Calu3 (cell line): ENCODE results near the gene UTS2R. TPM values are rescaled to one million over a fixed set of nuclear protein-coding genes. Genes with fewer than 3 reads are reported as not detected.

Experiments used
- BruUV-seq: library from RNA; stranded (reverse); fragments of 400-500 nt; replicated peaks from 2 replicates; lab custom pipeline; 2021; lab: Mats Ljungman, UMichigan
- CTCF ChIA-PET: fragments of 300-600 bp; sonication (Branson Sonifier 250); formaldehyde crosslinking; loops from one replicate; lab custom pipeline; 2022; ENCODE audit warnings: antibody characterized with exemption; lab: Charles Lee
- DNase-seq: peaks from one replicate; pipeline ENCODE4 v3.0.0; 2022
- H3K27ac Mint-ChIP-seq: one replicate; pipeline ENCODE4 v1.8.0; 2022; ENCODE audit warnings: mixed read lengths; ENCODE audit not compliant: unreplicated experiment
- H3K27me3 Mint-ChIP-seq: one replicate; pipeline ENCODE4 v1.8.0; 2022; ENCODE audit warnings: mixed read lengths; ENCODE audit not compliant: unreplicated experiment
- H3K36me3 Mint-ChIP-seq: one replicate; pipeline ENCODE4 v1.8.0; 2022; ENCODE audit warnings: mild to moderate bottlenecking, moderate library complexity, mixed read lengths; ENCODE audit not compliant: insufficient read depth, unreplicated experiment
- H3K4me1 Mint-ChIP-seq: one replicate; pipeline ENCODE4 v1.8.0; 2022; ENCODE audit warnings: mild to moderate bottlenecking, low read depth, mixed read lengths; ENCODE audit not compliant: unreplicated experiment
- H3K4me3 Mint-ChIP-seq: one replicate; pipeline ENCODE4 v1.8.0; 2022; ENCODE audit warnings: mild to moderate bottlenecking, low read depth, moderate library complexity, mixed read lengths; ENCODE audit not compliant: unreplicated experiment
- H3K9me3 Mint-ChIP-seq: one replicate; pipeline ENCODE4 v1.8.0; 2022; ENCODE audit warnings: low read depth, mixed read lengths; ENCODE audit not compliant: unreplicated experiment
- CTCF ChIP-seq: fragments of 200-600 bp; IDR thresholded peaks from one replicate; pipeline ENCODE4 v1.8.0; 2022; ENCODE audit warnings: antibody characterized with exemption; ENCODE audit not compliant: unreplicated experiment
- intact Hi-C: fragments of 100-400 bp; cut with micrococcal nuclease; formaldehyde crosslinking; loops from one replicate; pipeline ENCODE4 v1.10.0; 2022; ENCODE audit not compliant: unreplicated experiment
- total RNA-seq: library from RNA; stranded (reverse); gene quantifications from 2 replicates; pipeline ENCODE4 v1.2.3, GENCODE V29; 2022

UTS2R gene
- total RNA-seq, 1 experiment from 2014 or later, result not detected

DNA sequence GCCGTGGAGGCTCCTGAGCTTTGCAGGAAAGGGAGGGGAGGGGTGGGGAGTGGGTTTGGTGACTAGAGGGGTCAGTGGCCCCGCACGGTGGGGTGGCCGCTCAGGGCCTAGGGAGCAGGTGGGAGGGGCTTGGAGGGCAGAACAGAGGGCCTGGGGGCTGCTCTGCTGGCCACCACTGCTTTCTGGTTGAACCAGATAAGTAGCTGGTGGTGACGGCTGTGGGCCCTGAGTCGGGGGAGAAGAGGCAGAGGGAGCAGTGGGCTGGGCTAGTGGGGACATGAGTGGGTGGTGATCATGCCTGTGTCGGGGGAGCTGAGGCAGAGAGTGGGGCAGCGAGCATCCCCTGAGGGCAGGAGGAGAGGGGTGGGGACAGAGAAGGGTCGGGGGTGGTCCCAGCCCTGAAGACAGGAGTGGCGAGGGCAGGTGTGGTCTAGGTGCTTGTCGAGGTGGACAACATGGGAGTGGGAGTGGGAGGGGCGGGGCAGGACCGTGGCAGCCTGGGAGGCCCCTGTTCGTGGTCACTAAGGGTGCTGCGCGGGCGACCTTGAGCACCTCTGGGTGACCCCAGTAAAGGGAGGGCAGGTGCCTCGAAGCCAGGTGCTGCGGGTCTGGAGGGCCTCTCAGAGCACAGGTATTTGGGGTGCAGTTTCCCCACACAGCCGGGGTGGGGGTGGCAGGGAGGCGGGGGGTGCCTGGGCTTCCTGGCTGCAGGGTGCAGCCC is 47.9 kb upstream of the UTS2R start:
- Mint-ChIP-seq H3K9me3 (no peaks in the 10 kb centered on the region), H3K27ac (no peak overlapping the region), H3K36me3 (peaks cover 10% of the 10 kb centered on the region), H3K4me3 (no peak overlapping the region), H3K4me1 (peaks cover 9% of the 10 kb centered on the region), H3K27me3 (peaks cover 18% of the 10 kb centered on the region)
- no TSS peak for BruUV-seq
- intact Hi-C loops, result loop anchor here (10.0 kb wide), 1 partner anchor 79 kb away; no protein-coding TSS in a partner anchor
- TF ChIP-seq CTCF, result no peak
- no peak for DNase-seq
- CTCF ChIA-PET, result interaction anchor here (0.6 to 1.8 kb wide), 4 partner anchors 25 to 153 kb away, joined by 3 to 6 read pairs (median 4); no protein-coding TSS in a partner anchor

DNA sequence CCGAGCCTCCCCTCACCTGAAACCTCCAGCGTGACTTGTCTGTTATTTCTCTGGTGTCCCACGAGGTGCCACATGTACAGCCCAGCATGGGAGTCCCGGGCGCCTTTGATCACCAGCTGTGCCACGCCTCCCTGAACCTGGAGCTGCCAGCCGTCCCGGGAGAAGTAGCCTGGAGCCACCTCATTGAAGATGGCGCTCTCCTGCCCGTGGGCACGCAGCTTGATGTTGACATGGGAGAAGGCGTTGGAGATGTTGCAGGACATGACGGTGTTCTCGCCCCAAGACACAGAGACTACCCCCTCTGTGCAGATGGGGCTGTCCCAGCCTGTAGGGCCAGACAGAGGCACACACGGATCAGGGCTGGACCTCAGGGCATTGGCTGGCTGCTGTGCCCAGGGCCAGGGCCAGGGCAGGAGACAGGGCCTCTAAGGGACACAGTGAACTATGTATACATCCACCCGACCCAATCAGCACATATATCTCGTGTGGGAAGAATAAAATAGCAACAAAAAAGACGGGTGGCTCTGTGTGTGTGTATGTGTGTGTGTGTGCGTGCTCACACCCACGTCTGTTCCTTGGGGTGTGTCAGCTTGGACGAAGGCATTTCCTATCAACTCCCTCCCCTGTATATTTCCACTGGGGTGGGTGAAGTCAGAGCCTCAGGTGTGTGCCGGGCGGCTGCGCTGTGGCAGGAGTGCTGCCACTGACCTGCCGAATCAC is 46.8 kb upstream of the UTS2R start:
- peaks cover 9% of the 10 kb centered on the region for H3K4me1 Mint-ChIP-seq
- BruUV-seq, result no TSS peak
- CTCF ChIA-PET, result interaction anchor here (0.7 to 1.8 kb wide), 2 partner anchors 8 to 89 kb away, joined by 4 to 6 read pairs; no protein-coding TSS in a partner anchor
- TF ChIP-seq CTCF, result no peak
- H3K27me3 Mint-ChIP-seq, result peaks cover 18% of the 10 kb centered on the region
- no peak for DNase-seq
- peaks cover 9% of the 10 kb centered on the region for H3K36me3 Mint-ChIP-seq
- H3K4me3 Mint-ChIP-seq, result no peak overlapping the region
- intact Hi-C loops, result loop anchor here (10.0 kb wide), 1 partner anchor 80 kb away; no protein-coding TSS in a partner anchor
- no peaks in the 10 kb centered on the region for H3K9me3 Mint-ChIP-seq
- H3K27ac Mint-ChIP-seq, result no peak overlapping the region

GRCh38 chr17:82325286-82326180 is 46.0 kb upstream of the UTS2R start:
- CTCF ChIA-PET, result interaction anchor here (0.6 to 1.8 kb wide), 2 partner anchors 46 to 90 kb away, joined by 5 to 6 read pairs; no protein-coding TSS in a partner anchor
- intact Hi-C loops, result loop anchor here (10.0 kb wide), 1 partner anchor 81 kb away; no protein-coding TSS in a partner anchor
- Mint-ChIP-seq H3K4me1 (peaks cover under 1% of the 10 kb centered on the region), H3K36me3 (peaks cover 3% of the 10 kb centered on the region), H3K4me3 (no peak overlapping the region), H3K27me3 (peaks cover 23% of the 10 kb centered on the region), H3K27ac (no peak overlapping the region), H3K9me3 (no peaks in the 10 kb centered on the region)
- no TSS peak for BruUV-seq
- no peak for TF ChIP-seq CTCF
- DNase-seq, result no peak

DNA sequence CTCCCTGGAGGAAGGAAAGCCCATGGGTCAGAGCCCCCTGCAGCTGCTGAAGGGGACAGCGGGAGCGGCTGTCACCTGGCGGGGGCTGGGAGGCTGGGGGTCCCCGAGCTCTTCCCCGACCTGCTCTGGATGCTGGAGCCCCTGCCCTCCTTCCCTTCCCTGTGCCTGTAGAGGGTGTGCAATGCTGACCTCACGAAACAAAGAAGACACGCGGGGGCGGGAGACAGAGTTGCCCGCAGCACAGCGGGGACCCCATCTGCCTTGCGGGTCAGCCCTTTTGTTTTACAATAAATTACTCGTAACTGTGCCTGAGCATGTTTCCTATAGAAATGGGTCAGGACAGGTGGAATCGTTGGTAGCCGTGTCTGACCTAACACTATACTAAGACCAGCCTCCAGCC is 44.3 kb upstream of the UTS2R start:
- CTCF ChIA-PET, result no interaction called here
- Mint-ChIP-seq H3K9me3 (no peaks in the 10 kb centered on the region), H3K4me1 (no peaks in the 10 kb centered on the region), H3K27me3 (peaks cover 38% of the 10 kb centered on the region), H3K27ac (no peak overlapping the region), H3K4me3 (no peak overlapping the region), H3K36me3 (peaks cover 20% of the 10 kb centered on the region)
- no TSS peak for BruUV-seq
- no peak for DNase-seq
- intact Hi-C loops, result loop anchor here (10.0 kb wide), 1 partner anchor 82 kb away; no protein-coding TSS in a partner anchor
- TF ChIP-seq CTCF, result no peak
